KBM-7 (cell line): Measurements from ENCODE around the gene TAF5L.

Experiments used
- DNase-seq: peaks from one replicate; pipeline ENCODE4 v3.0.0-alpha.2; 2015
- in situ Hi-C: fragments of 300-500 bp; cut with MboI; formaldehyde crosslinking; loops from 2 replicates; pipeline ENCODE4 v1.14.3; 2020; ENCODE audit warnings: low sequenced_read_pairs, low pct_unique_long_range_greater_than_20kb, mixed read lengths

TAF5L gene

GRCh38 chr1:229557913-229558414, 68.0 kb downstream of the TAF5L start:
- DNase-seq = peak; percentile 44
- in situ Hi-C loops = no loop called here

- in situ Hi-C loops = no loop called here
- peak; percentile 39 for DNase-seq
Measured at GRCh38 chr1:229557200-229557850, 68.6 kb downstream of the TAF5L start.

DNA sequence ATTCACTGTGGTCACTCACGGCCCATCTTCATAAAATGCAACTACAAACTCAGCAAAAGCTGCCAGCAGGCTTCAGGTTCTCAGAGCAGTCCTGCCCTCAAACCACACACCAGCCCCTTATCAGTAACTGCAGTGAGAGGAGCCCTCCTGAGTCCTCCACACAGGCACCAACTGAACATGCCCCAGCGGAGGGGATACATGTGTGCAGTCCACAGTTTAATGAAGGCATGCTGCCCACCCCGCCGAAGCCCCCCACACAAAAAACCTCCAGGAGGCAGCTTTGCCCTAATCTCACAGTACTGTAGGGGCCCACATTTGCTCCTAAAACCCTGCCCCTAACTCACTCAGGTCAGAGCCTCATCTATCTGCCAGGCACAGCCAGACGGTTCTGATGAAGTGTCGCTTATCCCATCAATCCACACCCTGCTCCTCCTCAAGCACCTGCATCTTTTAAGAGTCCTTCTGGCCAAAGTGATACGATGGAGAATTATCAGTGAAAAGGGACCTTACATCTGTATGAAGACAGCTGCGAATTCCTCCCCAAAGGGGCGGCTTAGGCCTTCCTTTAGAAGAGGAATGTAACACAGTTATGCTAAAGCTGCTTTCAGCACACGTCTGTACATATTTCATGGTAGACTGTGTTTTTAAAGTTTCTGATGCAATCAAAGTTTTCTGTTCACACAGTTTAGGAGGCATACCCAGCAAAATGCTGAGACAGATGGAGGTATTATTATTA, 70.9 kb downstream of the TAF5L start:
- in situ Hi-C loops = no loop called here
- DNase-seq = no peak

GRCh38 chr1:229553621-229554130, 72.2 kb downstream of the TAF5L start:
- no peak for DNase-seq
- in situ Hi-C loops = no loop called here

GRCh38 chr1:229552732-229553131, 73.2 kb downstream of the TAF5L start:
- DNase-seq = no peak
- in situ Hi-C loops = no loop called here

DNA sequence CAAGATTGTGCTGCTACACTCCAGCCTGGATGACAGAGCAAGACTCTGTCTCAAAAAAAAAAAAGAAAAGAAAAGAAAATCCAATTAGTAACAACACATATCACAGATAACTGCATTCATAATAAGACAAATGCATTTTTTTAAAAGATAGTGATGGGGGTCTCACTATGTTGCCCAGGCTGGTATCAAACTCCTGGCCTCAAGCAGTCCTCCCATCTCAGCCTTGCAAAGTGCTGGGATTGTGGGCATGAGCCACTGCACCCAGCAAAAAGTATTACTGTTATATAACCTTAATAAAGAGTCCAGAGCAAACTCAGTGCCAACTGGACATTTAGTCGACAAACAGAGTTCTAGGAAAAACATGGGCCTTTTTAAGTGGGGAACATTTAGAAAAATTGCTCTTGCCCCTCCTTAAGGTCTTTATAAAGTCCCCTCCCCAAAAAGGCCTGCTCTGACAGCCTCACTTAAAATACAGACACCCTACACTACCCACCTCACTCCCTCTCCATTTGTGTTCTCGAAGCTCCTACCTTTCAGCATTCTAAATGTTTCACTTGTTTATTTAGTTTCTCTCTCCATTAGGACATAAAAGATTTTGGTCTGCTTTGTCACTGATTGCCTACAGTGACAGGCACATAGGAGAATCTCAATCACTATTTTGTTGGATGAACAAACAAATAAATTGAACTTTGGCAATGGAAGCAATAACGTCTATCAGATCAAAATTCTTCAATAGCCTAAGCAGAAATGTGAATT, 74.9 kb downstream of the TAF5L start:
- no peak for DNase-seq
- in situ Hi-C loops = no loop called here

- no peak for DNase-seq
- in situ Hi-C loops = no loop called here
Measured at GRCh38 chr1:229547542-229547941, 78.4 kb downstream of the TAF5L start.

GRCh38 chr1:229544587-229544986, 81.3 kb downstream of the TAF5L start:
- no peak for DNase-seq

More at GRCh38 chr1:229544587-229544986, 81.3 kb downstream of the TAF5L start:
- in situ Hi-C loops = no loop called here
